ENCODE data around the gene PELI3.

- TF ChIP-seq CTCF (IDR thresholded peaks at IDR 0.05; ENCODE audit: borderline replicate concordance, extremely low read depth, low read length, poor library complexity, severe bottlenecking) (no peak), EZH2 (IDR thresholded peaks at IDR 0.05; ENCODE audit: borderline replicate concordance, low read depth, low read length, severe bottlenecking) (no peak)
Observed at GRCh38 chr11:66421492-66422205, 45.1 kb upstream of the PELI3 start.

Data from DND-41 (cell line).